Activated CD8-positive, alpha-beta T cell treated with anti-CD3 and anti-CD28 coated beads for 36 hours (primary cell): Measurements from ENCODE around the gene GLB1L2. TPM values are rescaled to one million over a fixed set of nuclear protein-coding genes. Genes with fewer than 3 reads are reported as not detected.

ENCODE experiments used
- ATAC-seq: fragments of 200-7000 bp; cut with Tn5 transposase; one replicate; pipeline ENCODE4 v1.10.0; 2021; ENCODE audit warnings: mild to moderate bottlenecking, moderate library complexity
- CTCF ChIA-PET: fragments of 350-600 bp; sonication (Branson Sonifier 250); formaldehyde crosslinking; loops from one replicate; lab custom pipeline; 2021; ENCODE audit warnings: antibody characterized with exemption; lab: Charles Lee
- POLR2A ChIA-PET: fragments of 350-600 bp; sonication (Branson Sonifier 250); formaldehyde crosslinking; loops from one replicate; lab custom pipeline; 2021; ENCODE audit warnings: antibody characterized with exemption; lab: Charles Lee
- DNase-seq: peaks from one replicate; pipeline ENCODE4 v3.0.0-alpha.2; 2020
- H3K27ac Mint-ChIP-seq: one replicate; pipeline ENCODE4 v1.8.0; 2021; ENCODE audit warnings: mild to moderate bottlenecking, mixed read lengths
- H3K27me3 Mint-ChIP-seq: one replicate; pipeline ENCODE4 v1.8.0; 2021; ENCODE audit warnings: mixed read lengths
- H3K36me3 Mint-ChIP-seq: one replicate; pipeline ENCODE4 v1.8.0; 2021; ENCODE audit warnings: low read depth, mixed read lengths
- H3K4me1 Mint-ChIP-seq: one replicate; pipeline ENCODE4 v1.8.0; 2021; ENCODE audit warnings: low read depth, mixed read lengths
- H3K4me3 Mint-ChIP-seq: one replicate; pipeline ENCODE4 v1.8.0; 2021; ENCODE audit warnings: mild to moderate bottlenecking, moderate library complexity, mixed read lengths
- H3K9me3 Mint-ChIP-seq: one replicate; pipeline ENCODE4 v1.8.0; 2021; ENCODE audit warnings: mixed read lengths
- CTCF ChIP-seq: fragments of 200-600 bp; IDR thresholded peaks from one replicate; pipeline ENCODE4 v1.8.0; 2022; ENCODE audit warnings: antibody characterized with exemption, mild to moderate bottlenecking
- intact Hi-C: fragments of 100-400 bp; cut with micrococcal nuclease; formaldehyde crosslinking; loops from one replicate; pipeline ENCODE4 v1.10.0; 2022
- total RNA-seq, 2 experiments: library from RNA; stranded (reverse); gene quantifications; one replicate each; pipeline ENCODE4 v1.2.3, GENCODE V29; 2021

Gene GLB1L2
- total RNA-seq, 2 experiments from 2014 or later, result 4.7 to 6.0 TPM

GRCh38 chr11:134380785-134381184, 49.0 kb downstream of the GLB1L2 start:
- Mint-ChIP-seq H3K36me3 (no peaks in the 10 kb centered on the region), H3K4me1 (peaks cover under 1% of the 10 kb centered on the region), H3K9me3 (no peaks in the 10 kb centered on the region), H3K27ac (no peak overlapping the region), H3K4me3 (no peak overlapping the region), H3K27me3 (peaks cover 8% of the 10 kb centered on the region)
- ChIA-PET POLR2A (no interaction called here), CTCF (no interaction called here)
- DNase-seq, result no peak
- TF ChIP-seq CTCF, result no peak
- no peak for ATAC-seq
- intact Hi-C loops, result no loop called here

- Mint-ChIP-seq H3K27ac (no peak overlapping the region), H3K36me3 (no peaks in the 10 kb centered on the region), H3K9me3 (no peaks in the 10 kb centered on the region), H3K27me3 (peaks cover 19% of the 10 kb centered on the region), H3K4me1 (peaks cover 15% of the 10 kb centered on the region), H3K4me3 (no peak overlapping the region)
- no peak for TF ChIP-seq CTCF
- intact Hi-C loops, result no loop called here
- ChIA-PET POLR2A (no interaction called here), CTCF (no interaction called here)
- no peak for ATAC-seq
- no peak for DNase-seq
Measured at GRCh38 chr11:134382257-134382656, 50.5 kb downstream of the GLB1L2 start.

- no peak overlapping the region for H3K4me3 Mint-ChIP-seq
- H3K36me3 Mint-ChIP-seq, result no peaks in the 10 kb centered on the region
- no peak for DNase-seq
- H3K9me3 Mint-ChIP-seq, result no peaks in the 10 kb centered on the region
- H3K4me1 Mint-ChIP-seq, result peaks cover 17% of the 10 kb centered on the region
- H3K27ac Mint-ChIP-seq, result no peak overlapping the region
- intact Hi-C loops, result no loop called here
- CTCF ChIA-PET, result no interaction called here
- TF ChIP-seq CTCF, result no peak
- no peak for ATAC-seq
- POLR2A ChIA-PET, result interaction anchor here (0.8 kb wide), 1 partner anchor 15 kb away, joined by 3 read pairs; no protein-coding TSS in a partner anchor
- H3K27me3 Mint-ChIP-seq, result peaks cover 21% of the 10 kb centered on the region
Measured at GRCh38 chr11:134382830-134383229, 51.0 kb downstream of the GLB1L2 start.

GRCh38 chr11:134383576-134384221, 51.9 kb downstream of the GLB1L2 start:
- no peak for TF ChIP-seq CTCF
- intact Hi-C loops, result no loop called here
- no peaks in the 10 kb centered on the region for H3K9me3 Mint-ChIP-seq
- no peak overlapping the region for H3K4me3 Mint-ChIP-seq
- peaks cover 17% of the 10 kb centered on the region for H3K4me1 Mint-ChIP-seq
- ATAC-seq (no peak), DNase-seq (no peak)
- no peak overlapping the region for H3K27ac Mint-ChIP-seq
- POLR2A ChIA-PET, result interaction anchor here (0.8 kb wide), 1 partner anchor 15 kb away, joined by 3 read pairs; no protein-coding TSS in a partner anchor
- no peaks in the 10 kb centered on the region for H3K36me3 Mint-ChIP-seq
- H3K27me3 Mint-ChIP-seq, result peaks cover 25% of the 10 kb centered on the region
- CTCF ChIA-PET, result no interaction called here

- Mint-ChIP-seq H3K4me1 (peaks cover 17% of the 10 kb centered on the region), H3K4me3 (no peak overlapping the region), H3K27ac (no peak overlapping the region), H3K27me3 (peaks cover 27% of the 10 kb centered on the region), H3K9me3 (no peaks in the 10 kb centered on the region), H3K36me3 (no peaks in the 10 kb centered on the region)
- ATAC-seq (no peak), DNase-seq (no peak)
- CTCF ChIA-PET, result interaction anchor here (0.7 kb wide), 1 partner anchor 15 kb away, joined by 3 read pairs; no protein-coding TSS in a partner anchor
- TF ChIP-seq CTCF, result no peak
- intact Hi-C loops, result no loop called here
- POLR2A ChIA-PET, result no interaction called here
Measured at GRCh38 chr11:134384406-134384805, 52.6 kb downstream of the GLB1L2 start.
